GM19351 (cell line): Measurements from ENCODE around the gene DYRK1A.
A peak's percentile ranks its signal among the peaks of the same experiment; 100 is the strongest.
"Not testable (repeated sequence)": the region's sequence is repeated elsewhere in the genome, so short reads cannot be mapped to it uniquely, and the experiment has no call there.

Experiments
- ATAC-seq: cut with Tn5 transposase; IDR thresholded peaks from one replicate; pipeline ENCODE4 v1.9.1; 2021; ENCODE audit warnings: mild to moderate bottlenecking, moderate library complexity; ENCODE audit not compliant: unreplicated experiment

Gene DYRK1A

DNA sequence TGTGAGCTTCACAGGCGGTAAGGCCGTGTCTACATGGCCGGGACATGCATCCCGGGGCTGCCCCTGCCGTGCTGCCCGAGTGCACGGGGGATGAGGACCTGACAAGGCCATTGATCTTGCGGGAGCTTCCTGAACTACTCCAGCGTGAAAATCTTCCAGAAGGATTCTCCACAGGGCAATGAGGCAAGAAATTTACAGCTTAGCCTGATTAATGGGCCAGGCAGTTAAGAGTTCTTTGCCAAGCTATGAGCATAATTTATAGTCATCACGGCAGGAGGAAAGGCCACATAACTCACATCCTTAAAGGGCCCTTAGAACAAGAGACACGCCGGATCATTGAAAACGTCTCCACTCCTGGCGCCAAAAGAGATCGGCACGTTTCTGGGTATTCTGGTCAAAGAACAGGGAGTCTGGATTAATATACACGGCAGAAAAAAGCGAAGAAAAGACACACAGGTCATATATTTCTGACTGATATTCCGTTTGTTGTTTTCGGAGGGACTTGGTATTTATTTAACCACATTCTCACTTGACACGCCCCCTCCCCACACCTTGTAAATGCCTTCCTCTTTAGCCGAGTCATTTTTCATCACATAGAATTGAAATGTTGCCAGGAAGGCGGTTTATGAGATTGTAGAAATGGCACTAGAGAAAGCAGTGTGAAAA, 180.5 kb downstream of the DYRK1A start:
- no peak for ATAC-seq

DNA sequence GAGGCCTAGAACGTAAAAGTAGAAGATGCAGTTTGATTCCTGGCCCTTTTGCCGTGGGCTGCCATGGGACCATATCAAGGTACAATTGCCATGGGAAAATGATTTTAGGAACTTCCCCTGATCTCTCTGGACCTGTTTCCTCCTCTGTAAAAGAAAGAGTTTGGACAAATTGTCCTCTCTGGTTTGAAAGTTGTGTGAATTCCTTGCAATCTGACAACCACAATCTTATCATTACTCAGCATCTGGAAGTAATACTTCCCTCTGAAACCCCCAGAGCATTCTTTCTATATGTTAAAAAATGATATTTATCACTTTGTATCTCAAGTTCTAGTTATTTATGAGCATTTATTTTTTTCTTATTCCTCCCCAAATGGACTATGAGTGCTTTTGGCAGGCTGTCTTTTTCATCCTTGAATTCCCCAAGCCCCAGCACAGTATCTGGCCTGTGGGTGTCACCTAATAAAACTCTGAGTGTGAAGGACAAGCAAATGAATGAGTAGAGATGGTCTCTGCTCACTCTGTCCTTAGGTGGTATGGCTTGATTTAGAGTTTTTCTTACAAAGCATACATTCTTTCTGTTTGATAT, 181.1 kb downstream of the DYRK1A start:
- ATAC-seq: no peak

DNA sequence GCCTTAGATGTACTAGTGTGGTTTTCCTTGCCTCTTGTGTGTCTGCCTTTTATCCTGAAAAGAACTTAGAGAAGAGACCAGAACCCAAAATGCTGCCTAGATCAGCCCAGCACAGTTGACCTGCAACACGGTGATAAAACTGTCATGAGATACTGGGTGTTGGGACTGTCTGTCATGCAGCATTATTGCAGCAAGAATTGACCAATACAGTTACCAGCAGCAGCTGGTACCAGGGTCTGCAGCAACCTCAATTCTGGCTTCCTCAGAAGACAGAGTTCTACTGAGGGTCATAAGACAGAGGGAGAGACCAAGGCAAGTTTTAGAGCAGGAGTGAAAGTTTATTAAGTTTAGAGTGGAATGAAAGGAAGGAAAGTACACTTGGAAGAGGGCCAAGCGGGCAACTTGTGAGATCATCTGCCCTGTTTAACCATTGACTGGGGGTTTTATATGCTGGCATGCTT, 182.0 kb downstream of the DYRK1A start:
- ATAC-seq: no peak

DNA sequence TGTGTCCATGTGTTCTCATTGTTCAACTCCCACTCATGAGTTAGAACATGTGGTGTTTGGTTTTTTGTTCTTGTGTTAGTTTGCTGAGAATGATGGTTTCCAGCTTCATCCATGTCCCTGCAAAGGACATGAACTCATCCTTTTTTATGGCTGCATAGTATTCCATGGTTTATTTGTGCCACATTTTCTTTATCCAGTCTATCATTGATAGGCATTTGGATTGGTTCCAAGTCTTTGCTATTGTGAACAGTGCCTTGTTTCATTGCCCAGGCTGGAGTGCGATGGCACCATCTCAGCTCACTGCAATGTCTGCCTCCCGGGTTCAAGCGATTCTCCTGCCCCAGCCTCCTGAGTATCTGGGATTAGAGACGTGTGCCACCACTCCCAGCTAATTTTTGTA, 183.2 kb downstream of the DYRK1A start:
- ATAC-seq: not testable (repeated sequence)

DNA sequence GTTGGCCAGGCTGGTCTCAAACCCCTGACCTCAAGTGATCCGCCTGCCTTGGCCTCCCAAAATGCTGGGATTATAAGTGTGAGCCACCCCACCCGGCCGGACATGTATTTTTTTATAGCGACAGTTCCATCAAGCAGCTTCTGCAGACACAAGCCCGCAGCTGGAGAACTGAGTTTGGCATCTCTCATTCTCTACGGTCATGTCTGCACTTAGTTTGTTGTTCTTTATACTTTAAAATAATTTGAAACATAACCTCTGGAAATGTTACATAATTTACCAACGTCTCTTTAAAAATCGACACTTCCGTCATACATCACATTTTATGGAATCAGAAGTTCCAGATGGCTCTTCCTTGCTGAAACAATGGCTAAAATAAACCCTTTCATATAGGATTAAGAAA, 183.6 kb downstream of the DYRK1A start:
- ATAC-seq: no peak

DNA sequence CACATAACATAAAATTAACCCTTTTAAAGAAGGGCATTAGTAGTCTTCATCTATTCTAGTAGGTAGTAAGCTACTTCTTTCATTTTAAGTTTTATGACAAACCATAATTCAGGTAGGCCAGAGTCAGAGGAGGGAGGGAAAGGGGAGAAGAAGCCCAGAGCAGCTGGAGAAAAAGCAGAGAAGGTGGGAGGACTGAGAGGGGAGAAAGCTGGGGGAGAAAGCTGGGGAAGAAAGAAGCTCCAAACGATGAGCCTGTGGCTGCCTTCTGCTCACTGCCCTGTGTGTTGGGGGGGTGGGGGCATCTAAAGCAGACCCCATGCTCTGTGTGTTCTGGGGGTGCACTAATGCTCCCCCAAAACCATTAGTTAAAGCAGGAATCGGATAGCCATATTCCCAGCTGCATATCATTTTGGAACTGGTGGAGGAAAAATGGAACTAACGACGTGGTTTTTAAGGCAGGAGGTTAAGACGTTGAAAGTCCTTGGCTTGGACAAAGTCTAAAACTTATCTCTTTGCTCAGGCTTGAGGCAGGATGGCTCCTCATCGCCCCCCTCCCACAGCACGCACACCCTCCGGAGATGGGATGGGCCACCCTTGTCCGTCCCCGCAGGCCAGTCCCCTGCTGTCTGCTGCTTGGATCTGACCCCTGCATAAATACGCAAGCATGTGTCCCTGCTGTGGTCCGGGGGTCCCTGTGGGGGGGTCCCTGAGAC, 184.2 kb downstream of the DYRK1A start:
- no peak for ATAC-seq

DNA sequence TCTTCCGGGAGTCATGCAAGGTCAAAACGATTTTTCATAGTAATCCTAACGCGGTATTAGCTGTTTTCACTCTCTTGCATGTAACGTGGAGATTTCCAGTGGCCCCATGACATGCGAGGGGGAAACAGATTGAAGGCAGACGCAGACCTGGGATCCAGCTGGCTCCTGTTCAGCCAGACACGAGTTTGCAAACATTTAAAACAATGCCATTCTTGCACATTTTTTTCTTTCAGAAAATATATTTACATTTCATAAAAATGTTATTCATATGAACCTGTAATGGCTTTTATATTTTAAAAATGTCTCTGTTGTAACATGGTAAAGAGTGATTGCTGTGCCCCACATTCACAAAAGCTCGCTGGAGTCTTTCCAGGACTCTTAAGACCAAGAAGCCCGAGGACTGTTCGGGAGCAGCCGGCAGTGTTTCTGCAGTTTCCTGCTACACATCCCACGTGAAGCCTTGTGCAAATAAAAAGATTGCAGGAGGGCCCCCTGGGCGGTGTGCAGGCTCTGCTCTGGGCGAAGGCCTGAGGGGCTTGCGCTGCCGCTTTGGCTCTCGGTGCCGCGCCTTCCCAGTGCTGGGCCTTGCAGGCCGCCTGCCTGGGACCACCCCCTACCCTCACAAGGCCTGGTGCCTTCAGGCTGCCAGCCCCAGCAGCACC, 184.9 kb downstream of the DYRK1A start:
- ATAC-seq: no peak

DNA sequence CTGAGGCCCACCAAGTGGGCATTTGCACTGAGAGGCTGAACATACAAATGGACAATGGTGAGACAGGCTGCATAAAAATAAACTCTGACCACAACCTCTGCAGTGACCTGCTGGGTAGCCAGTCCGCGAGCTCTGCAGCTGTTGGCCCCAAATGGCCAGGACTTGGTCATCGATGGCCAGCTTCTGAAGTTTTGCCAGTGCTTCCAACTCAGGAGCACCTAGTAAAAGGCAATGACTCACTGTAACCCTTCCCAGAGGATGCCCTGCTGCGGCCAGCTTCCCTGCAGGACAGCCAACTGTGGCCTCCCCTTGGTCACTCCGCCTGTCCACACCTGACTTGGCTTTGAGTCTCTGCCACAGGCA, 185.4 kb downstream of the DYRK1A start:
- ATAC-seq: no peak

DNA sequence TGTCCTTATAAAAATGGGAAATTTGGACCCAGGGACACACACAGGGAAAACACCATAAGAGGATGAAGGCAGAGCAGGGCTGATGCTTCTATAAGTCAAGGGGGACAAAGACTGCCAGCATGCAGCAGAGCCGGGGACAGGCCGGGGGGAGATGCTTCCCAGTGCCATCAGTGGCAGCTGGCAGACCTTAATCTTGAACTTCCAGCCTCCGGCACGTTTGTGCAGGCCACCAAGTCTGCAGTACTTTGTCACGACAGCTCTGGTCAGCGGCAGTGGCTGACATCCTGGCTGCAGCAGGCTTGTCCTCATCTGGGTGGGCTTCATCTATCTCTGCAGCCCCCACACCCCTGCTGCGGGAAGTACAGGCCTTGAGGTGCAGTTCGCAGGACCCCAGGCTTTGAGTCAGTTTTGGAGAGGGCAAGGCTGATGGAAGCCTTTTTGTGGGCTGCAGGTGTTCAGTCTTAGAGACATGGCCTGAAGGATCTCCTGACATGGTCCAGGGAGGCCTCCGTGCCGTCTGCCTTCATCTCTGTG, 186.0 kb downstream of the DYRK1A start:
- no peak for ATAC-seq

DNA sequence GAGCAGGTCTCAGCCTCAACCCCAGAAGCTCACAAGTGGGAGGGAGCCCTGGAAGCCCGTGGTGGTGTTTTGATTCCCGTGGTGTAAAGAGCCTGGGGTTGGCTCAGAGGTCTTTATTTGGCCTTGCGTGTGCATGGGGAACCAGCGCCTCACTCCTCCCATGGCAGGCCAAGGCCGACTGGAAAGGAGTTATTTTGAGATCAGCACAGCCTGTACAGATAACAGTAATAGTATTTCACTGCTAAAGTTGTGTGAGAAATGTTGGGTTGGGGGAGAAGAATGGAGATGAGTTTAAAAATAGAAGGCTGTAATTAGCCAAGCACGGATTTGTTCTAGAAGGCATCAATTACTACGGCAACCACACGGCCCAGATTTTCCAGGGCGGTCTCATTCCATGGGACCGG, 186.5 kb downstream of the DYRK1A start:
- no peak for ATAC-seq

DNA sequence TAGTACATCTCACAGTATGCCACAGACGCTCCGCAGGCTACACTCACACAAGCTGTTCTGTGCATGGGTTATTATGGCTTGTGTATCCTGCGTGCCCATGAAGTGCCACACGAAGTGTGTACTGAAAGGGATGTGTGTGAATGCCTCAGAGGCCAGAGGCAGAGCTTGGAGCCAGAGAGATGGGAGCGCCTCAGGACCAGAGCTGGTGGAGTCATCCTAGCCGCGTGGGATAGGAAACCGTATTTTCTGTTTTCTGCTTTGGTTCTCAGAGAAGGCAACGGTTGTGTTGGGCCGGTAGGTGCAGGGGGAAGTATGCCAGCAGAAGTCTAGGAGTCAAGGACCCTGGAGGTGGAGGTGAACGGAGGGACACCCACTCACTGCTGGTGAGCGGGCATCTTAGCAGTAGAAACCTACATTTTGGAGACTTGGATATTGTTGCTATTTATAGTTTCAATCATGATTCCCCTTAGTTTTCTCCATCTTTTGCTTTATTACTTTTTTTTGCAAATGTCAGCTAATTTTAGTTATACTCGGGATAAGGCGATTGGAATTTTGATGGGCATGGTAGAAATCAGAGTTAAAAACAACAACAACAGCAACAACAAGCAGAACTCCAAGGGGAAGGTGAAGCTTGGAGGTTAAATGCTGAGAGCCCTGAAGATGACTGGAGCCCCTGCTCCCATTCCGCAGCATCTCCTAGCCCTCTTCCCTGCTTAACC, 188.2 kb downstream of the DYRK1A start:
- ATAC-seq: no peak

DNA sequence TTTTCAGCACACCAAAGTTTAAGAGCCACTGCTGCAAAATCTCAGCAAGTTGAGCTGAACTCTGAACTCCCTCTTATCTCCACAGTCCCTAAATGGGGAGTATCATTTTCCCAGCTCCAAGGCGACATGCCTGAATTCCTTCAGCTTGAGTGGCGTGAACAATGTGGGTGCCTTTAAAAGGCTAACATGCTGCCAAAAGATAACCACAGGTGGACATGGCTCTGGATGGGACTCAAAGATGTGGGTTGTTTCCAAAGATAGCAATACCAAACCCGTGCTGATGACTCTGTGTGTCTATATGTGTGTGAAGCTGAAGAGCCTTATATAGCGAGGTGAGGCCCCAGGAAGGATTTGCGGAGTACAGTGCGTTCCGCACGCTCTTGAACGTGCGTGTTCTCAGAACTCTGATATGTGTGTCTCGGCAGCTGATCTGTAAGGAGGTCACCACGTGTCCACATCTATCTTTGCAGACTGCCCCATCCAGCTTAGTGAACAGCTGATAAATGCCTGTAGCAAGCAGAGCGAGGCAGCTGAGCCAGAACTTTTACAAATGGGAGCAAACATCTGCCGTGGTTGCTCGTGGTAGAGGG, 189.2 kb downstream of the DYRK1A start:
- ATAC-seq: no peak

DNA sequence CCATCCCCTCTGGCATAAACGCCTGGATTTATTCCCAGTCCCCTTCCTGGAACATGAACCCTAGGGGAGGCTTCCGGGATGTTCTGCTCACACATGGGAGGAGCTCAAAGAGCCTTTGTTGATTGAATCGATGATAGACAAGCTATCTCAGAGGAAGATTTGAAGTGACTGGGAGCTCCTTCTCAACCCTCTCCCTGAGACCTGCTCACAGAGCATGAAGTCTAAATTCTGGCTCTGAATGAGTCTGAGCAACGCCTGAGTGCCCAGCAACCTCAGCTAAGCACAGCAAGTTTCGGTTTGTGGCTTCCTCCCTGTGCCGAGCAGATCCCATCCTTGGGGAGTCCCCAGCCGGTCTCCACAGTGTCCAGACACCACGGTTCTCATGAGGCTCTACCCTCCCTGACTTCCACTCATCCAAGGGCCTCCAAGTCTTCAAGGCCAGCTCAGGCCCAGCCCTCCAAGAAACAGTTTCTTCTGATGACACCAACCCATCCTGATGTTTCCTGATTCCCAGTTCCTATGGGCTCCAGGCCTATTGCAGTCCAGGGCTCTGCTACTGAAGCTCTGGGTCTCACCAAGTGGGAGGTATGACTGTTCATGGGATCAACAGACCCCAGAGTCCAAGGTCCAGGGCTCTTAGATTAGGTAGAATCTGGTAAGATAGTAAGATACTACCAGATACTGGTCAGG, 190.8 kb downstream of the DYRK1A start:
- ATAC-seq: peak; percentile 99

DNA sequence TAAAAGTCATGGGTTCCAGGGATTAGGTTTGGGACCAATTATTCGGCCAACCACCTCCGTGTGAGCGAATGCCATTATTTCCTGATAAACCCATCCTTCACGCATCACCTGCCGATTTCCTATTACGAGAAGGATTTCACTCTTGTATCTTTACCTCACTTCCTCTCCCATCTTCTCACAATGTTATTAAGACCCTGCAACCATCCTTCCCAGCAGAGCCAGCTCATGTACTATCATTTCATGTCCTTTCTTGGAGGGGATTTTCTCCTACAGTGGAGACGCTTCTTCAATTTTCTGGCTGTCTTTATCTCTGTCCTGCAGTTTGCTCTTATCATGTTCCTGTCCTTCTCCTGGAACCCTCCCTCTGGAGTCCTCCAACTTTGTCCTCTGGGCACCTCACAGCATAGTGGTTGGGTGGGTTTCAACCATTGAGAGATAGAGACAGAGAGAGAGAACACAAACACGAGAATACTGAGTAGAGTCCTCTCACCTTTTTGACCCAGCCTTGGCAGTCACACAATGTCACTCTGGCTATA, 192.2 kb downstream of the DYRK1A start:
- no peak for ATAC-seq

DNA sequence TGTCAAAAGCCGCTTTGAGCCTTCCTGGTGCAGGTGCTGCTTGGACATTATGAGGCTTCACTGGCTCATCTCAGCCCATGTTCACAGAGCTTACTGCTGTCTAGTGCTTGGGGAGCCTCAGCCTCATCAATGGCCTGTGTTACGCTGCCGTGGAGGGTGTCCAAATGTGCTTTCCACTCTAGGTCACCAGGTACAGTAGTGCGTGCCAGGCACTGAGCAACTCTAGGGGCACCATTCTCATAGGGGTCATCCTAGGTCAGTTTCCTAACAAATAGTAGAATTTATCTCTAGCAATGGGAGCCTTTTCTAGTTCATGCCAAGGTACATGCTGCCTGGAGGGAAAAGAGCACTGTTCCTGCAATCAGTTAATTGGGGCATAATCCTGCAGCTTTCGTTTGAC, 193.8 kb downstream of the DYRK1A start:
- ATAC-seq: no peak

DNA sequence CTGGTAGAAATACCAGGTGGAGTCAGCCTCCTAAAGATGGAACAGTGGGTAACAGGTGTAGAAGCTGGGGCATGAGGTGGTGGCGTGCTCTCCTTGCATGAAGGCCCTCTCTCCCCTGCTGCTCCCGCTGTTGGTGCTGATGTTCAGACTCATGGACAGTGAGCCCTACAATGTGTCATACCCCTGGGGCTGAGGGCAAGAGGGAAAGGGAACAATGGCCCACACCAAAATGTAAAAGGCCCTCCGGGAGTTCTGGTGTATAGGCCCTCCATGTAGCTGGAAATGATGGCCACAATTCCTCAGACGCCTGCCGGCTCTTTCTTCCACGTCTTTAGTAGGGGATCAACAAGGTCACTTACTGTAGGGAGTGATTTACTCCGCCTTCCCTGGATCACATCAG, 194.9 kb downstream of the DYRK1A start:
- ATAC-seq: no peak

DNA sequence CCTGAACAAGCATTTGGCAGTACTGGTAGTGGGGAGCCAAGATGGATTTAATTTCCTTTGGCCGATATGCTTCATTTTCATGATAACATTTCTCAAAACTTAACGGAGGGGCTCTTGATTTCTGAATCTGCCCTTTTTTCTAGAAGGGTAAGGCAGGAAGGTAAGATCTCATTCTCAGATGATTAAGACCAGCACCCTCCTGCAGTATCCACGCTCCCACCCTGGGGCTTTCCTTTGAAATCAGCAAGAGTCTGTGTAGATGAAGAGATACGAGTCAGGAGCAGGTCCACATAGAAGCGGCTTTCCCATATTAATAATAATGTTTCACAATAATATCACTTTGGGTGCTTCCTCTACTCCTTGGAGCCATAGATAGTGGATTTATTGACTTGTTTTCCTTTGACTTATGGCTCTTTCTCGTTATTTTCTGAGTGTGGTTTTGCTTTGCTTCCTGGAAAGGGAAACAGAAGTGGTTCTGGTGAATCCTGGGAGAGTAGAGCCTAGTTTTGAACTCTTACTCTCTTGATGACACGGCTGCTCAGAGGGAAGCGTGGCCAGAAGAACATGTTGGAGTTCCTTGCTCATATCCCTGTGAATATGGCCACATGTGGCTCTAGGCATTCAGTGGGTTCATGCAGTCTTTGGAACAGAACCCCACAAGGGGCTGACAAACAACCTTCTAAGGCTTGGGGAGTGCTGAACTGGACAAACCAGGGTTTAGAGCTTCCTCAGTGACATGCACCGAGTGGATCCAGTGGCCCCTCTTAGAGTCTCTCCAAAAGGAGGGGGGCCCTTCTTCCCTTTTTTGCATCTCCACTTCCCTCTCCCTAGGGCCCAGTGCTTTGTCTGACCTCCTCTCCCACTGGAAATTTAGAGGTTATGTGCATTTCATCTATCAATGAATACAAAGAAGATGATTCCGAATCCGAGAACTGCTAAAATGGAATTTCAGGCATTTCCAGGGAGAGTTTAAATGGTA, 195.7 kb downstream of the DYRK1A start:
- ATAC-seq: no peak

DNA sequence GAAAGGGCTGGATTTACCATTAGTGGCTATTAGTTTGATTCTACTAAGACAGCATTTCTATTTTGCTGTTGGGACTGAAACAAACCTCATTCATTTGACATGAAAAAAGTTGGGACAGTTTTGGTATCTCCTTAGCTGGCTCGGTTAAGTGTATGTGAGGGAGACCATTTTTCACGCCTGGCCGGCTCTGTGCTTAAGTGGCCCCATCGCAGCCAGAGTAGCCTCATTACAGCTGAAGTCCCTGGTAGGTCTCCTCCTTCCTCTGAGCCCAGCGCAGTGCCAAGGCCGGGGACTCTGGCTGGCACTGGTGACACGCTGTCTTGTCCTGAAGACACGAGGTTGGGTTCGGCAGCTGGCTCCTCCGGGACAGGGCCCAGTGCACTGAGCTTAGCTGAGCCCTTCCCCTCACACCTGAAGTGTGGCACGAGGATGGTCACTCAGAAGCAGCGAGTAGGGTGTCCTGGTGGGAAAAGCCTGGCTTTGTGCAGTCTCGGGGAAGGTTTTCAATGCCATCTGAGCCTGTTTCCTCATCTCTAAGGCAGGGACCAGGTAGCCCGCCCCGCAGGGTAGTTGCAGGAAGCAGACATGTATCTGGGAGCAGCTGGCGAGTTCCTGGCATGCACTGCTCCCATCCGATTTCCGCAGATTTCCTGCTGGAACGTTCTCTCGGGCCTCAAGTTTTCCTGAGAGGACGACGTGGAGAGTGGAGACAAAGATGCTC, 196.5 kb downstream of the DYRK1A start:
- peak; percentile 24 for ATAC-seq
